ENCODE results near the gene FSTL3.

FSTL3 gene

GRCh38 chr19:657611-658010 is 18.6 kb upstream of the FSTL3 start:
- no peak overlapping the region for H3K23ac ChIP-seq (ENCODE audit: low read length)
- no peak overlapping the region for H2BK120ac ChIP-seq (ENCODE audit: low read depth, low read length)
- peaks cover 2% of the 10 kb centered on the region for H3K4me1 ChIP-seq (ENCODE audit: control insufficient read depth, low read depth, low read length)
- WGBS (ENCODE audit: extremely low coverage, insufficient coverage, low lambda C conversion rate): no CpG with 5 or more reads among the region's 19 CpGs
- no peak overlapping the region for H3K4me2 ChIP-seq (ENCODE audit: low read length)
- no peak overlapping the region for H2BK15ac ChIP-seq (replicated peaks; ENCODE audit: low read depth)
- H3K9ac ChIP-seq (ENCODE audit: low read length): no peak overlapping the region
- H3K18ac ChIP-seq (ENCODE audit: low read length): no peak overlapping the region
- H3K4me3 ChIP-seq (ENCODE audit: low read length): no peak overlapping the region
- peaks cover 95% of the 10 kb centered on the region for H3K79me2 ChIP-seq (ENCODE audit: control insufficient read depth, insufficient read depth, low read length)
- H3K27ac ChIP-seq (ENCODE audit: low read depth, low read length): no peak overlapping the region
- no peak overlapping the region for H3K4ac ChIP-seq (ENCODE audit: low read depth, low read length)
- DNase-seq: no peak
- H4K8ac ChIP-seq (ENCODE audit: low read depth, low read length): no peak overlapping the region
- H2BK5ac ChIP-seq (ENCODE audit: low read length): no peak overlapping the region
- H3K56ac ChIP-seq (ENCODE audit: low read length): no peak overlapping the region
- no peak overlapping the region for H4K5ac ChIP-seq (ENCODE audit: low read length)
- H2AK5ac ChIP-seq (ENCODE audit: low read length): no peak overlapping the region
- peaks cover 4% of the 10 kb centered on the region for H3K79me1 ChIP-seq (ENCODE audit: low read length)
- H3K27me3 ChIP-seq (ENCODE audit: insufficient read depth, low read length, poor library complexity): no peaks in the 10 kb centered on the region
- H3K36me3 ChIP-seq (ENCODE audit: control insufficient read depth, insufficient read depth, low read length): no peaks in the 10 kb centered on the region

- Histone ChIP-seq H2BK5ac (ENCODE audit: low read length) (no peak overlapping the region), H3K79me2 (ENCODE audit: control insufficient read depth, insufficient read depth, low read length) (peaks cover 92% of the 10 kb centered on the region), H3K23ac (ENCODE audit: low read length) (no peak overlapping the region), H3K9ac (ENCODE audit: low read length) (no peak overlapping the region), H4K5ac (ENCODE audit: low read length) (no peak overlapping the region), H3K79me1 (ENCODE audit: low read length) (peaks cover 4% of the 10 kb centered on the region), H3K27ac (ENCODE audit: low read depth, low read length) (no peak overlapping the region), H2BK120ac (ENCODE audit: low read depth, low read length) (no peak overlapping the region), H3K27me3 (ENCODE audit: insufficient read depth, low read length, poor library complexity) (no peaks in the 10 kb centered on the region), H3K4me1 (ENCODE audit: control insufficient read depth, low read depth, low read length) (peaks cover 2% of the 10 kb centered on the region), H3K4me3 (ENCODE audit: low read length) (no peak overlapping the region), H3K36me3 (ENCODE audit: control insufficient read depth, insufficient read depth, low read length) (no peaks in the 10 kb centered on the region), H3K56ac (ENCODE audit: low read length) (no peak overlapping the region), H2BK15ac (replicated peaks; ENCODE audit: low read depth) (no peak overlapping the region), H2AK5ac (ENCODE audit: low read length) (no peak overlapping the region), H3K4me2 (ENCODE audit: low read length) (no peak overlapping the region), H4K8ac (ENCODE audit: low read depth, low read length) (no peak overlapping the region), H3K4ac (ENCODE audit: low read depth, low read length) (no peak overlapping the region), H3K18ac (ENCODE audit: low read length) (no peak overlapping the region)
- WGBS (ENCODE audit: extremely low coverage, insufficient coverage, low lambda C conversion rate): no CpG with 5 or more reads among the region's 33 CpGs
- no peak for DNase-seq
Measured at GRCh38 chr19:658059-658839, 17.9 kb upstream of the FSTL3 start.

- H2BK5ac ChIP-seq (ENCODE audit: low read length): no peak overlapping the region
- no peak overlapping the region for H3K18ac ChIP-seq (ENCODE audit: low read length)
- peaks cover 83% of the 10 kb centered on the region for H3K79me2 ChIP-seq (ENCODE audit: control insufficient read depth, insufficient read depth, low read length)
- H3K4me1 ChIP-seq (ENCODE audit: control insufficient read depth, low read depth, low read length): peaks cover 2% of the 10 kb centered on the region
- H3K79me1 ChIP-seq (ENCODE audit: low read length): no peaks in the 10 kb centered on the region
- H3K56ac ChIP-seq (ENCODE audit: low read length): no peak overlapping the region
- no peak overlapping the region for H2AK5ac ChIP-seq (ENCODE audit: low read length)
- no peak overlapping the region for H3K9ac ChIP-seq (ENCODE audit: low read length)
- H2BK120ac ChIP-seq (ENCODE audit: low read depth, low read length): no peak overlapping the region
- H3K4ac ChIP-seq (ENCODE audit: low read depth, low read length): no peak overlapping the region
- no peak overlapping the region for H4K8ac ChIP-seq (ENCODE audit: low read depth, low read length)
- no peak overlapping the region for H3K4me2 ChIP-seq (ENCODE audit: low read length)
- H3K27ac ChIP-seq (ENCODE audit: low read depth, low read length): no peak overlapping the region
- H3K4me3 ChIP-seq (ENCODE audit: low read length): no peak overlapping the region
- H3K27me3 ChIP-seq (ENCODE audit: insufficient read depth, low read length, poor library complexity): no peaks in the 10 kb centered on the region
- WGBS (ENCODE audit: extremely low coverage, insufficient coverage, low lambda C conversion rate): no CpG with 5 or more reads among the region's 50 CpGs
- no peak overlapping the region for H4K5ac ChIP-seq (ENCODE audit: low read length)
- no peaks in the 10 kb centered on the region for H3K36me3 ChIP-seq (ENCODE audit: control insufficient read depth, insufficient read depth, low read length)
- no peak overlapping the region for H2BK15ac ChIP-seq (replicated peaks; ENCODE audit: low read depth)
- DNase-seq: no peak
- no peak overlapping the region for H3K23ac ChIP-seq (ENCODE audit: low read length)
Measured at GRCh38 chr19:658916-659839, 17.0 kb upstream of the FSTL3 start.

- H3K56ac ChIP-seq (ENCODE audit: low read length): peak overlapping the region; percentile 96
- H3K27ac ChIP-seq (ENCODE audit: low read depth, low read length): no peak overlapping the region
- no peaks in the 10 kb centered on the region for H3K27me3 ChIP-seq (ENCODE audit: insufficient read depth, low read length, poor library complexity)
- H2BK120ac ChIP-seq (ENCODE audit: low read depth, low read length): no peak overlapping the region
- no peak overlapping the region for H3K4me3 ChIP-seq (ENCODE audit: low read length)
- H2BK15ac ChIP-seq (replicated peaks; ENCODE audit: low read depth): no peak overlapping the region
- H3K79me1 ChIP-seq (ENCODE audit: low read length): no peaks in the 10 kb centered on the region
- peaks cover 70% of the 10 kb centered on the region for H3K79me2 ChIP-seq (ENCODE audit: control insufficient read depth, insufficient read depth, low read length)
- no peak for DNase-seq
- H3K4me2 ChIP-seq (ENCODE audit: low read length): peak overlapping the region; percentile 87
- H3K18ac ChIP-seq (ENCODE audit: low read length): no peak overlapping the region
- H3K4ac ChIP-seq (ENCODE audit: low read depth, low read length): no peak overlapping the region
- H4K5ac ChIP-seq (ENCODE audit: low read length): no peak overlapping the region
- no peak overlapping the region for H4K8ac ChIP-seq (ENCODE audit: low read depth, low read length)
- H3K36me3 ChIP-seq (ENCODE audit: control insufficient read depth, insufficient read depth, low read length): no peaks in the 10 kb centered on the region
- no peak overlapping the region for H2BK5ac ChIP-seq (ENCODE audit: low read length)
- peaks cover 2% of the 10 kb centered on the region for H3K4me1 ChIP-seq (ENCODE audit: control insufficient read depth, low read depth, low read length)
- H3K23ac ChIP-seq (ENCODE audit: low read length): no peak overlapping the region
- WGBS (ENCODE audit: extremely low coverage, insufficient coverage, low lambda C conversion rate): no CpG with 5 or more reads among the region's 20 CpGs
- H3K9ac ChIP-seq (ENCODE audit: low read length): peak overlapping the region; percentile 98
- no peak overlapping the region for H2AK5ac ChIP-seq (ENCODE audit: low read length)
Measured at GRCh38 chr19:660793-661426, 15.3 kb upstream of the FSTL3 start.

- peak overlapping the region; percentile 87 for H3K4me2 ChIP-seq (ENCODE audit: low read length)
- H2AK5ac ChIP-seq (ENCODE audit: low read length): no peak overlapping the region
- no peaks in the 10 kb centered on the region for H3K27me3 ChIP-seq (ENCODE audit: insufficient read depth, low read length, poor library complexity)
- peak overlapping the region; percentile 66 for H3K23ac ChIP-seq (ENCODE audit: low read length)
- H3K56ac ChIP-seq (ENCODE audit: low read length): peak overlapping the region; percentile 96
- no peak overlapping the region for H3K27ac ChIP-seq (ENCODE audit: low read depth, low read length)
- no CpG with 5 or more reads among the region's 31 CpGs for WGBS (ENCODE audit: extremely low coverage, insufficient coverage, low lambda C conversion rate)
- H3K9ac ChIP-seq (ENCODE audit: low read length): peak overlapping the region; percentile 98
- no peak overlapping the region for H4K8ac ChIP-seq (ENCODE audit: low read depth, low read length)
- no peak overlapping the region for H3K18ac ChIP-seq (ENCODE audit: low read length)
- no peak for DNase-seq
- H3K4me3 ChIP-seq (ENCODE audit: low read length): peak overlapping the region; percentile 86
- no peak overlapping the region for H4K5ac ChIP-seq (ENCODE audit: low read length)
- H3K4ac ChIP-seq (ENCODE audit: low read depth, low read length): no peak overlapping the region
- H3K79me2 ChIP-seq (ENCODE audit: control insufficient read depth, insufficient read depth, low read length): peaks cover 63% of the 10 kb centered on the region
- peaks cover 2% of the 10 kb centered on the region for H3K4me1 ChIP-seq (ENCODE audit: control insufficient read depth, low read depth, low read length)
- no peak overlapping the region for H2BK120ac ChIP-seq (ENCODE audit: low read depth, low read length)
- no peak overlapping the region for H2BK5ac ChIP-seq (ENCODE audit: low read length)
- no peaks in the 10 kb centered on the region for H3K79me1 ChIP-seq (ENCODE audit: low read length)
- no peak overlapping the region for H2BK15ac ChIP-seq (replicated peaks; ENCODE audit: low read depth)
- no peaks in the 10 kb centered on the region for H3K36me3 ChIP-seq (ENCODE audit: control insufficient read depth, insufficient read depth, low read length)
Measured at GRCh38 chr19:661427-662196, 14.6 kb upstream of the FSTL3 start.

Data from mesendoderm (in vitro differentiated cells).